GM13977 (cell line): ENCODE results near the gene CBFA2T3.
"Not testable (repeated sequence)": the region's sequence is repeated elsewhere in the genome, so short reads cannot be mapped to it uniquely, and the experiment has no call there.

Experiments used
- DNase-seq: peaks from one replicate; pipeline ENCODE4 v3.0.0; 2012; ENCODE audit warnings: low spot score
- in situ Hi-C: fragments of 300-500 bp; cut with MboI; formaldehyde crosslinking; loops from one replicate; pipeline ENCODE4 v1.12.0; 2022; ENCODE audit warnings: low sequenced_read_pairs, low pct_unique_long_range_greater_than_20kb, mixed read lengths, inconsistent platforms; ENCODE audit not compliant: unreplicated experiment
- TF ChIP-seq, protein P1 (sequence below): IDR thresholded peaks from 2 replicates; pipeline ENCODE4 v1.5.1; 2012; ENCODE audit warnings: mild to moderate bottlenecking, control low read depth; ENCODE audit not compliant: insufficient read depth; ENCODE audit errors: extremely low read depth, missing control alignments

Gene CBFA2T3

GRCh38 chr16:88897696-88898425, 79.1 kb downstream of the CBFA2T3 start:
- in situ Hi-C loops: no loop called here
- TF ChIP-seq, protein P1, sequence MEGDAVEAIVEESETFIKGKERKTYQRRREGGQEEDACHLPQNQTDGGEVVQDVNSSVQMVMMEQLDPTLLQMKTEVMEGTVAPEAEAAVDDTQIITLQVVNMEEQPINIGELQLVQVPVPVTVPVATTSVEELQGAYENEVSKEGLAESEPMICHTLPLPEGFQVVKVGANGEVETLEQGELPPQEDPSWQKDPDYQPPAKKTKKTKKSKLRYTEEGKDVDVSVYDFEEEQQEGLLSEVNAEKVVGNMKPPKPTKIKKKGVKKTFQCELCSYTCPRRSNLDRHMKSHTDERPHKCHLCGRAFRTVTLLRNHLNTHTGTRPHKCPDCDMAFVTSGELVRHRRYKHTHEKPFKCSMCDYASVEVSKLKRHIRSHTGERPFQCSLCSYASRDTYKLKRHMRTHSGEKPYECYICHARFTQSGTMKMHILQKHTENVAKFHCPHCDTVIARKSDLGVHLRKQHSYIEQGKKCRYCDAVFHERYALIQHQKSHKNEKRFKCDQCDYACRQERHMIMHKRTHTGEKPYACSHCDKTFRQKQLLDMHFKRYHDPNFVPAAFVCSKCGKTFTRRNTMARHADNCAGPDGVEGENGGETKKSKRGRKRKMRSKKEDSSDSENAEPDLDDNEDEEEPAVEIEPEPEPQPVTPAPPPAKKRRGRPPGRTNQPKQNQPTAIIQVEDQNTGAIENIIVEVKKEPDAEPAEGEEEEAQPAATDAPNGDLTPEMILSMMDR: no peak
- DNase-seq: no peak

GRCh38 chr16:88896238-88897070, 80.6 kb downstream of the CBFA2T3 start:
- TF ChIP-seq, protein P1: no peak
- DNase-seq: no peak
- in situ Hi-C loops: no loop called here

DNA sequence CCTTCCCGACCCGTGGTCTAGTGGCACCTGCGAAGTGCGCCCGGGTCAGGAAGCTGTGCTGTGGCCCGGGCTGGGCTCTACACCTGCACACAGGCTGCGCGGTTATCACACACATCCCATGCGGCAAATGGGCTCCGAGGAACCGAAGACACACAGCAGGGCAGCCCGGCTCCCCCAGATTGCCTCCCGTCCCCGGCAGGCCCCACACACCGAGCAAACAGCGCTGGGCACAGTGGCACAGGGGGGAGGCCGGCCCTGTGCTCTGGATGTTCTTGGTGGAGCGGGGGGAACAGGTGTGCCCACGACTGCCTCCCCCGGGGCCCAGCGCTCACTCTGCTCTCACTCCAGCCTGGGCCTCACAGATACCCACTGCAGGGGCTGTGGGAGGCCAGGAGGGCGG, 81.7 kb downstream of the CBFA2T3 start:
- TF ChIP-seq, protein P1: no peak
- no peak for DNase-seq
- in situ Hi-C loops: no loop called here

DNA sequence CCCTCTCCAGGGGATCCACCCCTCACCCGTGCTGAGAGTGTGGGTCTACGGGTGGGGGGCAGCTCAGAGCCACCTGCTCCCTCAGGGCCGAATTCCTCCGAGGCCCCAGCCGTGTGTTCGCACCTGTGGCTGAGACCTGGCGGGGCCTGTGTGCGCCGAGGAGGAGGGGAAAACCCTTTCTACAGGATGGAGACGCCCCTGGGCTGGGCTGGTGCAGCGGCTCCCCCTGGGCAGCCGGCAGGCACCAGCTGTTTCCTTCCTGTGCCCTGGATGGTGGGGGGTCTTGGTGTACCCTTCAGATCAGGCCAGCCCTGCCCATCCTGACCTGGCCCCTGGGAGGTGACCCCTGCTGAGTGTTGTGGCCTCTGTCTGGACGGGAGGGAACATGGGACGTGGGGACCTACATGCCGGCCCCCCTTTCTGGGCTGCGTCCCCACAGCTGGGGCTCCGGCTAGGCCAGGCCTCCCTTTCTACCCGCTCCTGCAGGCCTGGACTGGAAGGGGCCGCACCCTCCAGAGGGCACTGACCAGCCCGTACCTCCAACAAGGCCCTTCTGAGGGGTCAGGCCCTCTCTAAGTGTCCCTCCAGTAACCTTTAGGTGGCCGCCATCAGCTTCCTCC, 82.2 kb downstream of the CBFA2T3 start:
- no peak for DNase-seq
- in situ Hi-C loops: no loop called here
- TF ChIP-seq, protein P1: no peak

GRCh38 chr16:88894266-88894665, 82.7 kb downstream of the CBFA2T3 start:
- DNase-seq, in situ Hi-C loops: not testable (repeated sequence)

DNA sequence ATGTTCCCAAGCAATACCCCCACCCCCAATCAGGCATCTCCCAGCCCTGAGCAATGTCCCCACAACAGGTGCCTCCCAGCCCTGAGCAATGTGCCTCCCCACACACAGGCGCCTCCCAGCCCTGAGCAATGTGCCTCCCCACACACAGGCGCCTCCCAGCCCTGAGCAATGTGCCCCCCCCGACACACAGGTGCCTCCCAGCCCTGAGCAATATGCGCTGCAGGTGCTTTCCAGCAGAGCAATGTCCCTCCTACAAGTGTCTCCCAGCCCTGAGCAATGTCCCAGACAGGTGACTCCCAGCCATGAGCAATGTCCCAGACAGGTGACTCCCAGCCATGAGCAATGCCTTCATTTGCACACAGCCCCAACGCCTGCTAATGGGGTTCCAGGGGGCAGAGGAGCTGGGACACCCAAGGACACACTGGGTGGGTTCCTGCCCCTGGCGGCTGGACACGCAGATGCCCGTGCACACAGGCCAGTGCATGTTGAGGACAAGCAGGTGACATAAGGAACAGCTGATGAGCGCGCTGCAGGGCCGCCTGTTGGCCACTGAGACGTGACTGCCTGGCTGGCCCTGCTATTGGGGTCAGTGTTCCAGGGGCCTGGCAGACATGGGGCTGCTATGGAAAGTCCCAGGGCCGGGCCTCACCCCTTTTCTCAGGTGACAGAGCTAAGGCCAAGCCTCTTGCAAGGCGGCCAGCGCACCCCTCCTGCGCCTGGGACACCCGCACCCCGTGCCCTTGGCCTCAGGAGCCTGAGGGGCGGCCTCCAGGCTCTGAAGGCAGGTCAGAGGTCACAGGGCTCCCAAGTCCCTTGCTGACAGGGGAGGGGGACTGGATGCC, 83.7 kb downstream of the CBFA2T3 start:
- in situ Hi-C loops: no loop called here
- TF ChIP-seq, protein P1: no peak

More for the DNA sequence above, 83.7 kb downstream of the CBFA2T3 start:
- no peak for DNase-seq
